Daoy (cell line): ENCODE data around the gene ANKRD13C. TPM values are rescaled to one million over a fixed set of nuclear protein-coding genes. Genes with fewer than 3 reads are reported as not detected.
A peak's percentile ranks its signal among the peaks of the same experiment; 100 is the strongest.
"Not testable (repeated sequence)": the region's sequence is repeated elsewhere in the genome, so short reads cannot be mapped to it uniquely, and the experiment has no call there.

Experiments used
- DNase-seq: peaks from one replicate; pipeline ENCODE4 v3.0.0-alpha.2; 2015; ENCODE audit warnings: low read depth
- total RNA-seq: library from RNA; depleted of rRNA; stranded (reverse); fragments of >200 nt; shearing (Covaris generic); gene quantifications from 2 replicates; pipeline ENCODE4 v1.2.3, GENCODE V29; 2014

The ANKRD13C gene
- total RNA-seq, 1 experiment from 2014 or later = 30.6 TPM

DNA sequence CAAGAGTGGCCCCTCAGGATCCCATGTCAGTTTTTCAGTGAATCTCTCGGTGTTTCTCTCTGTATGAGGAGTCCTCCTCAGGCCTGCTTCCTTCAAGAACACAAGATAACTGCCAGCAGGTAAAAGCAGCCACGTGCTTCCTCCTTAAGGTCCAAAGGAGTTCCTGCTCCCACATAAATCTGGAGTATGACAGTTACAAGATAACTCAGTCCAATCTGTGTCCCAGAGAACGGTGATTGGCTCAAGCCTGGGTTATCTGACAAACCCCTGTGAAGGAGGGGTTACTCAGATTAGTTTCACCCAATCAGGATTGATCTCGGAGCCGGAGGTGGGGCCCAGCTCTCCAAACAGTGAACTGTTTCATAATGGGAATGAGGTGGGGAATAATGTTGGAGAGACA, 5.8 kb upstream of the ANKRD13C start:
- DNase-seq = no peak

DNA sequence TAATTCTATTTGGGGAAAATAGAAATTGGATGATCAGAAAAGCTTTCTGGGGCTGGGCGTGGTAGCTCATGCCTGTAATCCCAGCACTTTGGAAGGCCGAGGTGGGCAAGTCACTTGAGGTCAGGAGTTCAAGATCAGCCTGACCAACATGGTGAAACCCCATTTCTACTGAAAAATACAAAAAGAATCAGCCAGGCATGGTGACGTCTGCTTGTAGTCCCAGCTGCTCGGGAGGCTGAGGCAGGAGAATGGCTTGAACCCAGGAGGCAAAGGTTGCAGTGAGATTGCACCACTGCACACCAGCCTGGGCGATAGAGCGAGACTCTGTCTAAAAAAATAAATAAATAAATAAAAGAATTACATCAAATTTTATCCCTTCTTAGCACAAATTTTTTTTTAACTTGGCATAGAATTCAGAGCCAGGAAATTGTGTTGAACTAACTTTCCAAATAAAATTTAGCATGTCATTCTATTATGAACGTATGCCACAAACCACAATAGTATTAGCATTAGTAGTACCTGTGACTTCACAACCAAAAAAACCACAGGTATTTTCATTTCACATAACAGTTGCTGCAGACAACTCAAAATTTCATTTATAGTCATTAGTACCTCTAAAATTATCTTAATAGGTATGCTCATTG, 4.5 kb upstream of the ANKRD13C start:
- no peak for DNase-seq

DNA sequence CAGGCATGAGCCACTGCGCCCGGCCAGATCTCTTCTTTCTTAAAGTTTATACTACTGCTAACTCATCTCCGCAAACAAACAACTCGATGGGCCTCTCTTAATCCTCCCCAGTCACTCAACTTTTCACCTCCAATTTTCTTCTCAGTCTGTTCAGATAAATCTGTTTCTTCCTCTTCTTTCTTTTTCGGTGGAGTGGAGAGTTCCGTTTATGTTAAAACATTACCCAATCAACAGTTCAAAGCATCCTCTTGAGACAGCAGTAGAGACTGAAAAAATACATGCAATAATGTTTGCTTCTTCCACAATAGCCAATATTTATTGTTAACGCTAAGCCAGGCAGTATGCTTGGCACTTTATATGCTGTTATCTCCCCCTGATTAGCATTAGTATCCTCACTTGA, 1.4 kb upstream of the ANKRD13C start:
- no peak for DNase-seq

DNA sequence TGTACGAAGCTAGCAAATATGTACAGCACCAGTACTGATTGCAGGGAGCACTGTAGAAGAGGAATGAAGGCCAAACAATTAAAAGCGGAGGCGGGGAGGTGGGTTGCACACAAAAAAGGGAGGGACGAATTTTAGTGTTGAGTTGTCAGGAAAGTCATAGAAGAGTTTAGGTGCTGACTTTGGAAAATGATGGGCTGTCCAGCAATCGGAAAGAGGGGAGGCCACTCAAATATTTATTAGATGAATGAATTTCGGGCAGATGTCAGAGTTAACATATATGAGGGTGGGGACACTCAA, 537 bp upstream of the ANKRD13C start:
- DNase-seq = no peak

DNA sequence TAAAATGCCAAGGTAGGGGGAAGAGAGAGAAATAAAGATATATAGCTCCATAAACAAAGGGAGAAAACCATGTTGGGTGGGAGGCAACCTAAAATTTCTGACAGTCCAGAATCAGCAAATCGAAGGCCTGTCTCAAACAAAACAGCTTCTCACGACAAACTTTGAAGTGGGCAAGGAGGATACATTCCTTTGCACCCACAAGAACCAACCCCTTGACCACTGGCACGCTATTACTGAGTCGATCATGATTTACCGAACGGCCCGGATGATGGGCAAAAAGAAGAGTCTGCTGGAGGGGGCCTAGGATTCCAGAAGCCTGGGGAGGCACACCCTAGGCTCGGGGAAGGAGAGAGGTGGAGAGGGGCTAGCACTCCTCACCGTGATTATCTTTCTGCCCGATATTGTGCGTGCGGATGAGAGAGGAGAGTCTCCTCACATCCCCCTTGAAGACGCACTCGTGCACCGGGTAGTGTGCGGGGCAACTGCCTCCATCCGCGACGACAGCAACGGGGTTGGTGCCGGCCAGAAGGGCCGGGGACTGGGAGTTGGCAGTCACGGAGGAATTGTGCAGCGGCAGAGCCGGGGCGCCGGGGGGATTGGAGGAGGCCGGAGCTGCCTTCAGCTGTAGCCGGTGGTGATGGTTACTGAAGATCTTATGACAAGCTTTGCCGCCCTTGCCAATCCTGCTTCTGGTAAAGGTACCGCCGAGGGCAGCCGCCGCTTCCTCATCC, 756 bp downstream of the ANKRD13C start:
- DNase-seq = peak; percentile 90

DNA sequence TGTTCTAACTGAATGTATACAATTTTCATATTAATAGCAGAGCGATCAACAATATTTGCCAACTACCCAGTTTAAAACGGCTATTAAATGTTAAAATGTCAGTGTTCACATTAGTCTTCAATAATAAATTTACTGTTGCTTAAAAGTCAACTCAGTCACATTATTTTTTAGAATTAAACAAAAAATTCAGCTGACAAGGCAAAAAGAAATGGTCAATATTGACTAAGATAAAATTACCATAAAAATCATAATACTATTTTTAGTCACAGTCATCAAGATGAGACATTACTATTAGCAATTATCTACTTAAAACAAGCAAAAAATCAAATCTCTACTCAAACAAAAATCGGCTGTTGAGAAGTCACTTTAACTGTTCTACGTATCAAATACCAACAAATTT, 1.5 kb downstream of the ANKRD13C start:
- DNase-seq = no peak

DNA sequence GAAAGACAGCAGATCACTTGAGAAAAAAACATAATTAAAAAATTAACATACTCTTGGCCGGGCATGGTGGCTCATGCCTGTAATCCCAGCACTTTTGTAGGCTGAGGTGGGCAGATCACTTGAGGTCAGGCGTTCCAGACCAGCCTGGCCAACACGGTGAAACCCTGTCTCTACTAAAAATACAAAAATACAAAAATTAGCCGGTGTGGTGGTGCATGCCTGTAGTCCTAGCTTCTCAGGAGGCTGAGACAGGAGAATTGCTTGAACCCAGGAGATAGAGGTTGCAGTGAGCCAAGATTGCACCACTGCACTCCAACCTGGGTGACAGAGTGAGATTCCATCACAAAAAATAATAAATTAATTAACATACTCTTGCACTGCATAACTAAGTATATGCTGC, 4.7 kb downstream of the ANKRD13C start:
- DNase-seq = not testable (repeated sequence)

DNA sequence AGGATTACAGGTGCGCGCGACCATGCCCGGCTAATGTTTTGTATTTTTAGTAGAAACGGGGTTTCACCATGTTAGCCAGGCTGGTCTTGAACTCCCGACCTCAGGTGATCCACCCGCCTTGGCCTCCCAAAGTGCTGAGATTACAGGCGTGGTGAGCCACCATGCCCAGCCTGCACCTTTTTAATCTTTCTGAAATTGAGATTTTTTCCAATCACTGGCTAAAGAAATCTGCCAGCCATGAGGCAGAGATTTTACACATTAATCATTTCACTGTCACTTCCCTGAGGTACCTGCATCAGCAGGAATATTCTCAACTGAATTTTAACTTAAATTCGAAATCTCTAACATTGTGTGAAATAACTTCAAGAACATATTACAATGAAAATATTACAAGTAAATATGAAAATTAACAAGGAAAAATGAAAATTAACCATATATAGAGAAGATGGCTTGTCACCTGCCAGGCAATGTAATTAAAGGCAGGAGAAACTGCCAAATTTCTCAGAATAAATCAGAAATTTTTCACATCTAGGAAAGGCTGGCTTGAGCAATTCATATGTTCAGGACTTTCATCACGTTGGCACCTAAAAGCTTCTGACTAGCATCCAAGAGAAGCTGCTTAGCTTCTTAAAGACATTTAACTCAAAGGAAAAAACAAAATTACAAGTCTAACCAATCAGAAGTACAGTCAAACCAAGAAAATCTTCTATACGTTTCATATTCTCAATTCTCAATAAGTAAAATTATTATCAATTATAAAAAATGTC, 5.9 kb downstream of the ANKRD13C start:
- no peak for DNase-seq

DNA sequence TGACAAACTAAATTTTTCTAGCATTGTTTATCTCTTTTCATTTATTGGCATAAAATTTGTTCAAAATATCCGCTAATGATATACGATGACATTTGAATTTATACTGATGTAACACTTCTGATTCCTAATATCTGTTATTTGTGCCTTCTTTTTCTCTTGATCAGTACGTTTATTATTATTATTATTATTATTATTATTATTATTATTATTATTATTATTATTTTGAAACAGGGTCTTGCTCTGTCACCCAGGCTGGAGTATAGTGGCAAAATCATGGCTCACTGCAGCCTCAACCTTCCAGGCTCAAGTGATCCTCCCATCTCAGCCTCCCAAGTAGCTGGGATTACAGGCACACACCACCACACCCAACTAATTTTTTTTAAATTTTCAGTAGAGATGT, 14.9 kb downstream of the ANKRD13C start:
- not testable (repeated sequence) for DNase-seq

DNA sequence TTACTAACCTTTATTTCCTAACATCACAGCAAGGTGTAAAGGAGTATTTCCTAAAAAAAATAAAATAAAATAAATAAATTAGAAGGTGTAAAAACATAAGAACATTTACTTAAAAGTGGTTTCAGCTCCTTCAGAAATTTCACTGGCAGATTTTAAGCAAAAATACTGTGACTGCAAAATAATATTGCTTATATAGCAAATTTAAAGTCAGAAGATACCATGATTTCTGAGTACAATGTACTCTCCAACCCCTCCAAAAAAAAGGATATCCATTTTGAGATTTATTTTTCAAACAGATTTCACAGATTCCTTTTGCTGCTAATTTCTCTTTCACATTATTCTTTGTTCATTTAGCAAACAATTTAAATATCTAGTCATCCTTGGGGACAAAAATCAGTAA, 18.5 kb downstream of the ANKRD13C start:
- no peak for DNase-seq

DNA sequence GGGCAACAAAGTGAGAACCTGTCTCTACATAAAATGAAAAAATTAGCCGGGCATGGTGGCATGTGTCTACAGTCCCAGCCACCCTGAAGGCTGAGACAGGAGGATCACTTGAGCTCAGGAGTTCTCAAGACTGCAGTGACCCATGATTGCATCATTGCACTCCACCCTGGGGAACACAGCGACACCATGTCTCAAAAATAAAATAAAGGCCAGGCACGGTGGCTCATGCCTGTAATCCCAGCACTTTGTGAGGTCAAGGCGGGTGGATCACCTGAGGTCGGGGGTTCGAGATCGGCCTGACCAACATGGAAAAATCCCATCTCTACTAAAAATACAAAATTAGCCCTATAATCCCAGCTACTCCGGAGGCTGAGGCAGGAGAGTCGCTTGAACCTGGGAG, 20.1 kb downstream of the ANKRD13C start:
- no peak for DNase-seq

DNA sequence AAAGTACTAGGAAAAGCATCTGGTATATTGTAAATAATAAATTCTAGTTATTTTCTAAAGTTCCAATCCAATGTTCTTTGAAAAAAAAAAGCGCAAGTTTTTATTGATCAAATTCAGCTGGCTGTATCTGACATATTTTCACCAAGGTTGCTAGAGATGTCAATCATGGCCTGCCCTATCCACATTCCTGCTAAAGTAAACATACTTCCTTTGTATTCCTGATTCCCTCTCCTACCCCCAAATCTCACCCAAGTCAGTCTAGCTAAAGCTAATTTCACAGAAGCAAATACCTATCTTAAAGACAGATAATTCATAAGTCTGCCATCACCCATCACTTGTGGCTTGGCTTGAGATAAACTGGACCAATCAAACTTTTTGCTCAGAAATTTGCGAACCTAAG, 21.3 kb downstream of the ANKRD13C start:
- DNase-seq = no peak

DNA sequence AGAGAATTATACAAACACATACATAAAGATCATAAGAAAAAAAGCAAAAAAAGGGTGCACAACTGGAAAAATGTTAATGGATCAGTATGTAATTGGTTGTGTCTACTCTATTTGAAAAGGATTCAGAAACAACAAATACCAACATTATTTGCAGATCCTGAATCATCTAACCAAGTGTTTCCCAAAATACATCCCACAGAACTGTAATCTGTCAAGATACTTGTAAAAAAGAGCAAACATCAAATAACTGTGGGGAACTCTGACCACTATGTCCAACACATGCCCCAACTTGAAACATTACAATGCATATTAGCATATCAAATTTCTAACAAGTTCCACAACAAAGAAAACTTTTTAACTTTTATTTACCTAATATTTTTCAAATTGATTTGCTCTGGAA, 22.6 kb downstream of the ANKRD13C start:
- DNase-seq = no peak

DNA sequence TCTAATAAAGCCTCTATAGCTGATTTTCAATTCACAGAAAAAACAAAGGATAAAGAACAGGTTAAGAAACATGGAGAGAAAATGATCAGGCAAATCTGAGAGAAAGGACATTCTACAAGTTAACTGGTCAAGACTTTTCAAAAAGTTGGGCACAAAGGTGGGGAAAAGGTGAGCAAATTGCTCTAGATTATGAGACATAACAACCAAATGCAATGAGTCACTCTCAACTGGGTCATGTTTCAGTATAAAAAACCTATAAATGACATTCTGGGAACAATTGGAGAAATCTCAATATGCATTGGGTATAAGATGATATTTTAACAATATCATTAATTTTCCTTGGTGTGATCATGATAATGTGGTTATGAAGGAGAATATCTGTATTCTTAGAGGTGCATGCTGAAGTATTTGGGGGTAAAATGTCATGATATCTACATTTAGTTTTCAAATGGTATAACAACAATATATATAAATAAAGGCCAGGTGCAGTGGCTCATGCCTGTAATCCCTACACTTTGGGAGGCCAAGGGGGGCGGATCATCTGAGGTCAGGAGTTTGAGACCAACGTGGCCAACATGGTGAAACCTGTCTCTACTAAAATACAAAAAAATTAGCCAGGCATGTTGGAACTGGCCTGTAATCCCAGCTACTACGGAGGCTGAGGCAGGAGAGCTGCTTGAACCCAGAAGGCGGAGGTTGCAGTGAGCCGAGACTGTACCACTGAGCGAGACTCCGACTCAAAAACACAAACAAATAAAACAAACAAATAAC, 27.0 kb downstream of the ANKRD13C start:
- peak; percentile 38 for DNase-seq

DNA sequence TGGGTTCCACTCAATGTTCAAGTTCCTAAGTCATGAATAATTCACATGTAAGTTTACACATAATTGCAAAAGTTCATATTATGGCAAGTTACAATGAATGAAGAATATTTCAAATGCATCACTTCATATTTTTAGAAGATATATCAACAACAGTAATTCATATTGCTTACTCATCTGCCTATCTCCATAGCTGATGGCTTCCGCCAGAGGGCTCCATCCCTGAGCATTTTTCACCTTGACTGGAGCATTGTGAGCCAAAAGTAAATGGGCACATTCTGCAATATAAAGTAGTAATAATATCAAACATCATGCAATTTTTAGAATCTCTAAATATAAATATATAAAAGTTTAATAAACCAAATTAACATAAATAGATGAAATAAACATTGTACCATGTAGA, 29.8 kb downstream of the ANKRD13C start:
- DNase-seq = peak; percentile 28

DNA sequence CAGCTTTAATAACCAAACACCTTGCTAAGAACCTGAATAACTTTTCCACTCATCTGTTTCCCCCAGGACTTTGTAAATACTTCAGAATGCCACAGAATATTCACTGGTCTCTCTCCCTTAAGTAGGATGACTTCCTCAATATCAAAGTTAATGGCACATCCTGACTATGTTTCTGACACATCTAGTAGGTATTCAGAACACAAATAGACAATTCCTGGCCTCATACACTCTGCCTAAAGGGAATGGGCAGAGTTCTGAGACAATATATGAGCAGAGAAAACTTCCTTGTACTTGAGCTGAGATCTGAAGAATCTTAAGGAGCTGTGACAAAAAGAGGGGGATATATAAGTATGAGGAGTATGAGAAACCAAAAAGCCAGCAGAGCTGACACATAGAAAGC, 34.8 kb downstream of the ANKRD13C start:
- peak; percentile 43 for DNase-seq

DNA sequence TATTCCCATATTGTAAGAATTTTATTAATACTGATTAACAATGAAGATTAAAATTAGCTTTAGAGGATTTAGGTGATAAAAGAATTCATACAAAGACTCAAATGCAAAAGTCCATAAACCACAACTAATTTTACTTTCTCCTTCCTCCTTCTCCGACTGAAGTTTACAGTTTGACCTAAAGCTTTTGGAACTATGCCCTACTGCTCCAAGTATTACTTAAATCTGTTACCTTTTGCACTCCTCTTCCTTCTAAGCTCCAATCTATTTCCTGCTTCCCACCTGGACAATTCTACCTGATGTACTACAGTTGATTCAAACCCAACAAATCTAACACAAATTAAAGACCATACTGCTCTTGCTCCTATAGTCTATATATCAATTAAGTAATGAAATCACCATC, 36.3 kb downstream of the ANKRD13C start:
- no peak for DNase-seq

DNA sequence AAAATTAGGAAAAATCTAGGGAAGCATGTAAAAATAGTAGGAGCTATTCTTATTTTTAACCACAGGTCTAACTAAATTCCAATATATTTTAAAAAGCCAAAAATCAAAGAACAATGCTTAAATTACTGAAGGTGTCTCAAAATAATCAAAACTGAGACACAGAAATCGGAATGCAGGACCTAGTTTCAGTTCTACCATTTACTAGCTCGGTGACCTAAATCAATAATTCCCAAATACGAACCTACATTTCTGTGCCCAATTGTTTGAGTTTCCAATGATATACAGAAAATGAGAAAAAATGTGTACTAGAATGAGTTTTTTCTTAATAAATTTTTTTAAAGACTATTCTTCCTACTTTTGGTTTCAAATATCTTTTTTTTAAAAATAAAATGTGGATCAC, 37.4 kb downstream of the ANKRD13C start:
- DNase-seq = no peak

DNA sequence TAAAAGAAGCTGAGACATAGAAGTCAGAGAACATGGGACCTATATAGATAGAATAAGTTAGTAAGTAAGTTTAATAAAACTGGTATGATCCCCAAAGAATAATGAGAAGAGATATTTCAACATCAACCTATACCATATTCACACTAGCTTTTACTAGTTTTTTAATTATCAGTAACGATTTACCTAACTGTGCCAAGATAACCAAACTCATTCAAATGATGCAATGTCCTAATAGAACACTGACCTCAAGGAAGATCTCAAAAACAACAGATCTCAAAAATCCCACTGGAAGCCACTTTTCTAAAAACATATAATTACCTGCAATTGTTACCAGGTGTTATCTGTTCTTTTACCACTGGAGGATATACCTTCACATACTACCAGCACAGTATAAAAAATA, 38.7 kb downstream of the ANKRD13C start:
- DNase-seq = no peak

DNA sequence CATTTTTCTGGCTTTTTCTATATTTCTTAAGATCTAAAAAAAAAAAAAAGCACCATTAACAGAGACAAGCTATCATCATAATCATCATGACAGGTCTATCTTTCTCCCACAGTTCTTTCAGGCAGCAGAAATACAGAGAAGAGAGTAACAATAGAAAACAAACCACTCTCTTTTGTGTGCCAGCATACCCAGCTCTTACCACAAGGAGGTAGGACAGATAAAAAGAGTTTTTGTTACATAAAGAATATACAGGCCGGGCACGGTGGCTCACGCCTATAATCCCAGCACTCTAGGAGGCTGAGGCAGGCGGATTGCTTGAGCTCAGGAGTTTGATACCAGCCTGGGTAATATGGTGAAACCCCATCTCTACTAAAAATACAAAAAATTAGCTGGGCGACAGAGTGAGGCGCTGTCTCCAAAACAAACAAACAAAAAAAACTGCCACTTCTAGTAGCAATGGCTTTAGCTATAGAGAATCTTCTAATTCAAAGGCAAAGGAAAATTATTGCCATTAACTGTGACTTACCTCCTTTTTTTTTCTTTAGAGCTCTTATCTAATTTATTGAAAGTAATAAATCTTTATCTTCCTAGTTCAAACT, 39.7 kb downstream of the ANKRD13C start:
- no peak for DNase-seq

DNA sequence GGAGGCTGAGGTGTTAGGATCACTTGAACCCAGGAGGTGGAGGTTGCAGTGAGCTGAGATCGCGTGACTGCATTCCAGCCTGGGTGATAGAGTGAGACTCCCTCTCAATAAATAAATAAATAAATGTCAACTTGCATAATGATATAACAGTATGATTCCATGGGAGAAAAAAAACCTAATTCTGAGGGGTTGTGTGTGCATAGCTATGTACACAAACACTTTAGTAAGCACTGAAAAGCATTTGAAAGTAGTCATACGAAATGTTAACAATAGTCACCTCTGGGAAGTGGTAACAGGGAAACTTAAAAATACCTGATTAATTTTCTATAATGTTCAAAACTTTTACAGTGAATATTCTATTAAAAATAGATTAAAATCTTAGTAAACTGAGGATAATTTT, 43.2 kb downstream of the ANKRD13C start:
- DNase-seq = no peak

DNA sequence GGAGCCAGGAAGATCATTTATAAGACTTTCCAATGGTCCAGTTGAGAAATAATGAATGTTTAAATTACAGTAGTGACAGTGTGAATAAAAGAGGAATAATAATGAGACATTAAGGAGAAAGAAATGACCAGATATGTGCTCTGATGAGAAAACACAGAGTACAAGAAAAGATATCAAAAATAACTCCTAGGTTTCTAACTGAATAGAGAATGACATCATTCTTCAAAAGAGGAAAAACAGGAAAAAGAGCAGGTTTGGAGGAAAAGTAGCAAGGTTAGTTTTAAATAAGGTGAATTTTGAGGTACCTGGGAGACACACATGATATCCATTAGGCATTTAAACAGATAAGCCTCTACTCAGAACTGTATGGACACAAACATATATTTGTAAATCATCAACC, 55.0 kb downstream of the ANKRD13C start:
- no peak for DNase-seq
